ENCODE data around the gene AFF3.

AFF3 gene

DNA sequence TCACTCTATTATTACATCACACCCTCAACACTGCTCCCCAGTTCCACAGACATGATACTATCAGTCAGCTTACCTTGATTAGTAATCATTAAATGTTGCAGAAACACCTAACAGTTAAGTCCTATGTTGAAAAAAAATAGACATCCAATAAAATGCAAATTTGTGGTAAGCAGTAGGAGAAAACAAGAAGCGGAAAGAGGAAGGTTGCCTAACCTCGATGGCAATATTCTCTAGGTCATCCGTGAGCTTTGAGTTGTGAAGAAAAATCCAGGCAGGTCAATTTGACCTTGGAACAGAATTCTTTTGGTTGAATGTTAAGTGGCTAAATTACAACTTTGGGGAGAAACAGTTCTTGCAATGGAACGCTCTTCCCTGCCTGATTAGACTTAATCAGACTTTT lies 264.4 kb downstream of the AFF3 start:
- no peak for DNase-seq

GRCh38 chr2:99876956-99877355 lies 265.4 kb downstream of the AFF3 start:
- DNase-seq: no peak

GRCh38 chr2:99875627-99876201 lies 266.7 kb downstream of the AFF3 start:
- DNase-seq: no peak

- no peak for DNase-seq
Observed at GRCh38 chr2:99868260-99868659, 274.1 kb downstream of the AFF3 start.

DNA sequence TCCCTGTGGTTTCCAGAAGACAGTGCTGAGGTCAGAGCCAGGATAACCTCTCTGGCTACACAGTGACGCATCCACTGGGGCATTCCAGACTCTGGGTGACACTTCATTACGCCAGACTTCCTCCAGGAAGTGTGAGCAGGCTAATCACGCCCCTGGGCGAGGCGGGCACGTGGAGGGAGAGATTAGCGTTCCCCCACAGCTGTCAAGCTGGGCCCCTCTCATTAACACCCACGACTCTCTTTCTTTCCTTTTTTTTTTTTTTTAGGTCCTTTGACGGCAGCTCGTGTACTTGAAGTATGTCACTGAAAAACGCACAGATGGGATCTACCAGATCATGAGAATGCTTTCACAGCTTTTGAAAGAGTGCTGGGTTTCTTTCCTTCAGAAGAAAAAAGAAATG lies 274.6 kb downstream of the AFF3 start:
- DNase-seq: no peak

GRCh38 chr2:99865818-99866676 lies 276.3 kb downstream of the AFF3 start:
- DNase-seq: no peak

DNA sequence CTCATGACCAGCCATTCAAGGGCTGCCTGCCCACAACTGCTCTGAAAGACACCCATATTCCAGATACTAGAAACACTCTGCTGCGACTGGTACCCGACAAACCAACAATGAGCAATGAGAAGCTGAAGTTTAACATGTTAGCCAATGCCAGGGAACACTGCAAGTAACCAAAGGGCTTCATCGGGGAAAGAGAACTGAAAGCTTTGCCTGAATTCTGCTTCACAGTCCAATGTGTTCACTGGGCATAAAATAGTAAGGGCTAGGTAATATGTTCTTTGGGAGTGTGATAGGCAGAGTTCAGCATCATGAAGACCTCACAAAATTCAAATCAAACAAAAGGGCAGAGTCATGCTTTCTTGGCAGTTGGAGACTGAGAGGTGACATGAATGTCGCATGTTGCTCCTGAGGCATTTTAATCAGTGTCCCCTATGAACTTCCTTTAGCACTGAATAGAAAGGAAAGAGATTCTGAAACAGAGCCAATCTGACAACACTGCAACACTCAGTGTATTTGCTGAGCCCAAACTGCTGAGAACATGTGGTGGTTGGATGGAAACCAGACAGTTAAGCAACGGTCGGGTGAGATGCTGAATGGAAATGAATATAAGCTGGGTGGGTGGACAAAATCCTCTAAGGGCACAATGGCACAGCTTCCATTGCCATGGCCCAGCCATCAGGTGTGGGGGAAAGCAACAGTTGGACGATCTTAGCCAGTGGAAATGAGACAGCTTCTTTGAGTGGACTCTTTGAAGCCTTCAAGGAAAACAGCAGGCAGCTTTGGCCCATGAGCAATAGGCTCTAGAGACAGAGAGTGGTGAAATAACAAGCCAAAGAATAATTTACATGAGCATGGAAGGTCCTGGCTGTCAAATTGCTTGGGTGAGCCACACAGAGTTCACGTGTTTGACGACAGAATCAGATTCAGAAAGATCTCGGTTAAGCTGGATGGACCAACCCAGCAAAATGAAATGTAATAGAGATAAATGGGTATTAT lies 277.5 kb downstream of the AFF3 start:
- DNase-seq: no peak

DNA sequence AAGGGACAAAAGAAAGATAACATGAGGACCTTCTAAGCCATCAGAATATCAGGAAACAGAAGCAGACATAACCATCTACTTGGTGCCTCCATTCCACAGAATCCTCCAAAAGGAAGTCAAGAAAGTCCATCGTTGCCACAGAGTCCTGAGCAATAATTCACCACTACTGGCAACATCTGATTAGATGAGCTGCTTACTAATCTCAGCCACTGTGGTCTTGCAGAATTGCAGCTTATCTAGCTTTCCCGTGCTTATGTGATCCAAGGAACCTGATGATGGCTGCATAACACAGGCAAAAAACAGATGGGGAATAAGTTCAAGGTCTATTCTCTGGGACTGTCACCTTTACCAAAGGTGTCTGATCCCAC lies 278.5 kb downstream of the AFF3 start:
- DNase-seq: no peak

GRCh38 chr2:99863236-99863902 lies 279.0 kb downstream of the AFF3 start:
- no peak for DNase-seq

DNA sequence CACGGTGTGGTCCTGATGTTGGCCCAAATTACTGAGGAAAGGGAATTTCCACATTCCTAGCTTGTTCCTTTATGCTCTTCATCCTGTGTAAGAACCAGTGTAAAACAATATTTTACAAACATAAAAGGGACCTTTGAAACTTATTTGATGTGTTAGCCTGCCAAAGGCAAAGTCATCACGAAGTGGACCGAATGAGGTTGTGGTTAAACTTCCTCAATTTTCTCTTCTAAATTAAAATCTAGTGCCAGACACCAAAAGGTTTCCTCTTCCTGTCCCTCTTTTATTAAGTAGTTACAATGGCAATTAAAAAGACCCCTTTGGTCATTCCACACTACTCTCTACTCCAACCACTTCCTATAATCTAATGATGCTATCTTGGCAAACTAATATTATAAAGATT lies 279.8 kb downstream of the AFF3 start:
- DNase-seq: no peak

GRCh38 chr2:99861376-99861760 lies 281.0 kb downstream of the AFF3 start:
- no peak for DNase-seq

GRCh38 chr2:99860720-99861375 lies 281.5 kb downstream of the AFF3 start:
- no peak for DNase-seq

DNA sequence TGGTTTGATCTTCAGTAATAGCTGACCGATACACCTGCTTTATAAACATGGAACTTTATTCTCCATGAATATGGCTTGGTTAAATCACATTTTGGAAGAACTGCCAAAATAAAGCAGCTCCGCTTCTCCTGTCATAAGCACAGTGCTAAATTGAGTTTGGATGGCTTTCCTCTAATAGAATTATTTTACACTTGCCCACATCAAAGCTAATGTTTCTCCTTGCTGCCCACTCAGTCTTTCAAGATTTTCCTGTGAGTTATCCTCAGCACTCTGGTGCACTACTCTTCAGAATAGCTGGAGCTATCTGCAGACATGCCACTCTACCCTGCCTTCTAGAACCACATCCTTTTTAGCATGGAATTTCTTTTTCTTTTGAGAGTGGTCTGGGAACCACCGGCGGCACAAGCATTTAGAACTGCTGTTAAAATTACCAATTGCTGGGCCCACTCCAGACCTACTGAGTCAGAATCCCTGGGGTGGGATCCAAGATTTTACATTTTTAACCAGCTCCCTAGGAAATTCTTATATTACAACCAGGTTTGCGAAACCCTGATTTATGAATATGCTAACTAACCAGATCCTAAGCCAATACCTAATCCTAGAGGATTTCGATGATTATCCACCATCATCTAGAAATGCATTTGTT lies 283.3 kb downstream of the AFF3 start:
- no peak for DNase-seq

- no peak for DNase-seq
Observed at GRCh38 chr2:99857867-99858444, 284.4 kb downstream of the AFF3 start.

- no peak for DNase-seq
Observed at GRCh38 chr2:99857372-99857771, 285.0 kb downstream of the AFF3 start.

DNA sequence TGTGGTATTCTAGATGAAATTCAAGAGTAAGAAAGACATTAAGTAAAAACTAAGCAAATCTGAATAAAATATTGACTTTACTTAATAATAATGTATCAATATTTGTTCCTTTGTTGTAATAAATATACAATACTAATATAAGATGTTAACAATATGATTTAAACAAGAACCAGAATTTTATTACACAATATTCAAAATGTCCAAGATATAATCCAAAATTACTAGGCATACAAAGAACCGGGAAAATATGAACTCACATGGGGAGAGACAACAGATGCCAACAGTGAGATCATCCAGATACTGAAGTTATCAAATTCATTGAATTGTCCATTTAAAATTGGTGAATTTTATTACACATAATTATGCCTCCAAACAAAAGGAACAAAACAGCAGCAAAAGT lies 286.3 kb downstream of the AFF3 start:
- DNase-seq: no peak

- DNase-seq: no peak
Observed at GRCh38 chr2:99854236-99854852, 288.0 kb downstream of the AFF3 start.

DNA sequence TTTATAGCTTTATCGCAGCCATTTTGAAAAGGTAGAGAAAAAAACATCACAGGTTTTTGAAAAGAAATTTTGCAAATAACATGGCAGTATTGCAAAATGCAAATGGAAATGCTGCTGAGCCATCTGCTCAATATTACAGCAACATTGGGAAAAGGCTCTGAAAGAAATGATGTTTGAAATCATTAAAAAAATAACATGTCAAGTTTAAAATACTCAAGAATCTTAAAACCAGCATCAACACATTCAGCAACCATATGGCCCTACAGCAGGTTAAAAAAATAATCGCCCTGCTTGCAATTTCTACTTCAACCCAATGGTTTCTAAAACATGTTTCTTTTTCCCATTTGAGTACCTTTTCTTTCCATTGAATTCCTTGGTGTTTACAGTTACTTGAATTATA lies 289.4 kb downstream of the AFF3 start:
- no peak for DNase-seq

GRCh38 chr2:99852376-99852934 lies 289.9 kb downstream of the AFF3 start:
- DNase-seq: no peak

DNA sequence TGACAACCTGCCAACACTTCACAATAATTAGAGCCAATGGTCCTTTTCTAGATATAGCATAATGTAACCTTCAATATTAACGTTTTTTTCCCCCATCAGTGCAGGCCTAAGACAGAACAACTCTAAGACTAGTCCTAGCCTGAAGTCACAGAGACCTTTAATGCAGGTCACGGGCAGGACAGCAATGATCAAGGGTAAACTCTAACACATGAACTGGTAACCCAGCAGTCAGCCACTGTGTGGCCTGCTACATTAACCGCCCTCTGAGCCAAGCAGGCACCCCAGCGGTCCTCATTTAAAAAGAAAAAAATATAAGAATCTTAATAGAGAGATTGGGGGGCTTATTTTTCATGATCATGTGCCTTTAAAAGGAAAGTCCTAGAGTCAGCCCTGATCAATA lies 290.6 kb downstream of the AFF3 start:
- DNase-seq: no peak

DNA sequence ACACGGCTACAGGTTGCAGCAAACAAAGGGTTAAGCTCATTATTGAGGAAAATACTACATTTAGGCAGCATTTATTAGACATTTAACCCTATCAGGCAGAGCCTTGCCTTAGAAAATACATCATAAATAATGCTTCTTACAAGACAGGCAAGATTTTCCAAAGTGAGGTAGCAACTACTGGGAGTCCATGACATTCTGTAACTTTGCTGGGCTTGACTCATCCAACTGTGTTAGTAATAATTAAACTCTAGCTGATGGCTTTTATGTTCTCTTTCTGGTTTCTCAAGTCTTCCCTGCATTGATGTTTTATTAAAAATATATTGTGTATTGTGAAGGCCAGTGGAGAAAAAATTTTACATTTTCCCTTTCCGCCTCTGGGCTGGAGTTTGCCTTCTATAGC lies 291.3 kb downstream of the AFF3 start:
- no peak for DNase-seq

Data from SHP77 (cell line).